ENCODE results near the gene NEU1. TPM values are rescaled to one million over a fixed set of nuclear protein-coding genes. Genes with fewer than 3 reads are reported as not detected.
A peak's percentile ranks its signal among the peaks of the same experiment; 100 is the strongest.

The NEU1 gene
- total RNA-seq, 1 donor = 19.4 TPM

DNA sequence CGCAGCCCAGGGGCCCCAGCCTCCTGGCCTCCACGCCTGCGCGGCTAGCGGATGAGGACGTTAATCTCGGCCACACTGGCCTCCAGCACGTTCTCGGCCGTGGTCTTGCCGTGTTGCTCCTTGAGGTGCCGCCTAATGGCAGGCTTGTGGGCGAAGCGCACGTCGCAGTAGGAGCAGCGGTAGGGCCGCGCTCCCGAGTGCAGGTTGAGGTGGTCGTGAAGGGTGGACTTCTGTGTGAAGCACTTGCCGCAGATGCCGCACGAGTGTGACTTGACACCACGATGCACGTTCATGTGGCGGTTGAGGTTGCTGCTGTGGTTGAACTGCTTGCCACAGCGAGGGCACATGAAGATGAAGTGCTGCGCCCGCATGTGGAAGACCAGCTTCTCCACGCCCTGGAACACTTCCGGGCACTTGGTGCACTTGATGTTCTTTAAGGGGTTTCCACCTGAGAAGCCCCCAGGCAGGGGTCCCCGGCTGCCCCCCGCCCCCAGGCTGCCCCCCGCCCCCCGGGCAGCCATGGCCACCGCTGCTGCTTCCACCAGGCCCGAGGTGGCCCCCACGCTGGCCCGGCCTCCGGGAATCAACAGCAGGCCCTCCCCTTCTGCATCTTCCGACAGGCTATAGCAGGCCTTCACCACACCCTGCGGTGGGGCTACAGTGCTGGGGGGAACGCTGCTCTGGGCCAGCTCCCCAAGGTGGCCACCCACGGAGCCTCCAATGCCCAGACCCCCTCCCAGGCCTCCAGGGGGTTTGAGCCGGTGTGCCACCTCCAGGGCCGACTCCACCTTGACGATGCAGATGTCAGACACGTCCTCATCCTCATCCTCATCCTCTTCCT is 37.5 kb upstream of the NEU1 start:
- Histone ChIP-seq H3K9me3 (ENCODE audit: low read depth, low read length) (no peaks in the 10 kb centered on the region), H3K4me1 (ENCODE audit: insufficient read depth, low read length) (peaks cover 47% of the 10 kb centered on the region), H3K4me3 (ENCODE audit: low read length) (no peak overlapping the region), H3K27me3 (ENCODE audit: insufficient read depth, low read length) (no peaks in the 10 kb centered on the region)

DNA sequence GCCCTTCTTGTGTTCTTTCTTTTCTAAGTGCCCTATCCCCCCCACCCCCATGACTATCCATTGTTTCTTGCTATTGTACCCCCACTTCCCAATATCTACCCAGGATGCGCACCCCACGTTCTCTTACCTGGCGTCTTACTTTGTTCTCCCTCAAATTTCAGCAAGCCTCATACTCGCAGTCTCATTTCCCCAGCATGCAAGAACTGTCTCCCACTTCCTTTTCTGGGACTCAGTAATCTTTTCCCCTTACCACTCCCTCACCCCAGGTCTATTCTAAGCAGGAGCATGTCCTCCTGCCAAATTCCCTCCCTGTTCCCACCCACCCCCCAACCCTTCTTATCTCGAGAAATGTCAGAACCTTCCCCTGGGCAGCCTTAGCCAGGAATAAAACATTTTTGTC is 36.6 kb upstream of the NEU1 start:
- H3K4me1 ChIP-seq (ENCODE audit: insufficient read depth, low read length) = peaks cover 47% of the 10 kb centered on the region
- H3K4me3 ChIP-seq (ENCODE audit: low read length) = no peak overlapping the region
- no peaks in the 10 kb centered on the region for H3K9me3 ChIP-seq (ENCODE audit: low read depth, low read length)
- no peaks in the 10 kb centered on the region for H3K27me3 ChIP-seq (ENCODE audit: insufficient read depth, low read length)

DNA sequence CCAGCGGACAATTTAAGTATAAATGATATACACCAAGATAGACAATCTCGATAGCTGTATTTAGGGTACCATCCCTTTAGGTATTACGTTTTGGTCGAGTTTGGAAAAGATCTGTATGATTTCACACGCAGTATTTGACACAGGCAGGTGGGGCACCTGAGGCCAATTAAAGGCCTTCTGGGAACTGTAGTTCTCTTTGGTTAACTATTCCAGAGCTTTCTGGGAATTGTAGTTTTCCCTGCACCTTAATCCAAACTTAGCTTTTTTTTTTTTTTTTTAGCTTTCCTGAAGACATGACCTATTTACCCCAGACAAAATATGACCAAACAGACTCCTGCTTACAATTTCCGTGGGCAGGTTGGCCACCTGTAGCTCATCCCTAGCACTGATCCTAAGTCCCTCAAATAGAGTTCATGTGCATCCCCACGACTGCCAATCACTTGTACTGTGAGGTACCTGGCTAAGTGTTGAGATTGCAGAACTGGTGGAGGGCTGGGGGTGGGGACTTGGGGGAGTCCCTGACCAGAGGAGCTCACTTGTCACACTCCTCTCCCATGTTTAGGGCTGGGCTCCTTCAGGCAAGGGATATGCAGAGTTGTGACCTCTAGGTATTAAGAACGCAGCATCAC is 35.9 kb upstream of the NEU1 start:
- peaks cover 47% of the 10 kb centered on the region for H3K4me1 ChIP-seq (ENCODE audit: insufficient read depth, low read length)
- no peaks in the 10 kb centered on the region for H3K9me3 ChIP-seq (ENCODE audit: low read depth, low read length)
- no peaks in the 10 kb centered on the region for H3K27me3 ChIP-seq (ENCODE audit: insufficient read depth, low read length)
- H3K4me3 ChIP-seq (ENCODE audit: low read length) = peak overlapping the region; percentile 99

DNA sequence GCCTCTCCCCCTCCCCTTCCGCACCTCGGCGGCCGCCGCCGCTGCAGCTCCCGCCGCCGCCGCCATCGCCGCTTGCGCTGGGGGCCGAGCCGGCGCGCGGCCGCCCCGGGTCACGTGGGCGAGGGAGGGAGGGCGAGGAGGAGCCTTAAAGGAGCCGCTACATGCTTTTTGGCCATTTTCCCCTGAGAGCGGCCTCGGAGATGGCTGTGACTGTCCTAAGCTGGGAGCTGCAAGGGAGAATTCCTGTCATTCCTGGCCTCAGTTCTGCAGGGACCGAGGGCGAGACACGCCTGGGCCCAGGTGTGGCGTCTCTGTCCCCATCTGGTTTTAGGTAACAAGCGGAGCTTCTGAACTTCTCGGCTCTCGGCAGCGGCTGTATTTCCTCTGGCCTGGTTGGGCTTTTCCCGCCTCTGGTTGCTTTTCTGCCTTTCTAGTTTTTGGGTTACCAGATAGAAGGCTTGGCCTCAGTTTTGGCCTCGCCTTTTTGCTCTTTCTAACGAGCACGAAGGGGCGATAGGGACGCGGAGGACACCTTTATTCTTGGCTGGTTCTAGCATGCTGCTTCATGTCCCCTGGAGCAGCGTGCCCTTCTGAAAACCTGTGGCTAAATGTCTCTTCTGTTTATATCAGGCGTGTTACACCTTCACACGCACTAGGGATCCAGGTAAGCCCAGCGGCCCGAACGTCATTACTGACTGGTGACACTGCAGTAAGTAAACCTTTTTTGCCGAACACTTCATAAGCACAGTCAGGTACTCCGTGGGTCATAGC is 35.2 kb upstream of the NEU1 start, which contains the start of gene EHMT2:
Gene EHMT2 (minus strand): TSS at position 87 of the 771 bp plus-strand sequence. CDS start 21 bp downstream, at position 66.
- H3K4me3 ChIP-seq (ENCODE audit: low read length) = peak within 1 kb of the TSS; percentile 99
- H3K9me3 ChIP-seq (ENCODE audit: low read depth, low read length) = no peaks in the 10 kb centered on the region
- no peaks in the 10 kb centered on the region for H3K27me3 ChIP-seq (ENCODE audit: insufficient read depth, low read length)
- H3K4me1 ChIP-seq (ENCODE audit: insufficient read depth, low read length) = peaks cover 45% of the 10 kb centered on the region

DNA sequence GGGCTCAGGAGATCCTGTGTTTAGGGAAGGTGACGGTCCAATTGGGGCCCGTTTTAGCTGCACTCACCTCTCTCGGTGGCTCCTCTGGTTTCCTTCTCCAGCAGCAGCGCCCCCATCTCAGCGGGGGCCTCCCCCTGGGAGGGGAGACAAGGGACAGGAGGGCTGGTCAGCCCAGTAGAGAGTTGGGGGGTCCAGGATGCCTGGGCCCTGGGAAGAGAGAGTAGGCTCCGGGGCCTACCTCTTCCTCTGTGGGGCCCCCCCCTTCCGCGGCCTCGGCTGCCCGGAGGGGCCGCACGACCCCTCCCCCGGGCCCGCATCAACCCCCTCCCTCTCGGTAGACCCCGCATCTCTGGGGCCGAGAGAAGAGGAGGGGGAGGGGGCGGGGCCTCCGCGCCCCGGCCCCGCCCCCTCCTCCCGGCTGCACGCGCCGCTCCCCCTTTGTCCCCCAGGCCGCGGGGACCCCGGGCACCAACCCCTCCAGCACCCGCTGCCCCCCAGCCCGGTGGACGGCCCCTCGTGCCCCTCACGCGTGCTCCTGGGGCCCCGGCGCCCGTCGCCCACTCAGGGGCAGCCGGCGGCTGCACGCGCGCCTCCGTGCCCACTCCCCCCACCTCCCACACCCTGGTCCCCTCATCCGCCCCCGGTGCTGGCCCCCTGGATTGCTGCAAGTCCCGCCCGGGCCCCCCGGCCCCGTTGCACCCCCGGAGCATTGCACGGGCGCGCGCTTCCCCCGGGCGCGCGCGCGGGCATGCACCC is 34.4 kb upstream of the NEU1 start:
- Histone ChIP-seq H3K27me3 (ENCODE audit: insufficient read depth, low read length) (no peaks in the 10 kb centered on the region), H3K4me3 (ENCODE audit: low read length) (peak overlapping the region; percentile 99), H3K4me1 (ENCODE audit: insufficient read depth, low read length) (peaks cover 38% of the 10 kb centered on the region), H3K9me3 (ENCODE audit: low read depth, low read length) (no peaks in the 10 kb centered on the region)

DNA sequence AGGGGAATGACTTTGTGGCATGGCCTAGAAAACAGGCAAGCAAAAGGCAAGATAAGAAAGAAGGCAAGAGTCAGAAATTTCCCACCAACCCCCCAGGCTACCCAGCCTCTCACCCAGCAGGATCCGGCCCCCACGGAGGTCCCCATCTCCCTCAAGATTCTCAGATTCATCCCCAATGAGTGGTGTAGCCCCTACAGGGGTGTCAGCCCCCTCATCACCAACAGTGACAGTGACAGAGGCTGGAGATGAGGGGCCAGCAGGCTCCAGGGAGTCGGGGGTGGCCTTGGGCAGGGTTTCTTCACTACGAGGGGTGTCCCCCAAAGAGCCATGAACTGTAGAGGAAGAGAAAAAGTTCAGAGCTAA is 33.9 kb upstream of the NEU1 start:
- H3K4me3 ChIP-seq (ENCODE audit: low read length) = peak overlapping the region; percentile 99

DNA sequence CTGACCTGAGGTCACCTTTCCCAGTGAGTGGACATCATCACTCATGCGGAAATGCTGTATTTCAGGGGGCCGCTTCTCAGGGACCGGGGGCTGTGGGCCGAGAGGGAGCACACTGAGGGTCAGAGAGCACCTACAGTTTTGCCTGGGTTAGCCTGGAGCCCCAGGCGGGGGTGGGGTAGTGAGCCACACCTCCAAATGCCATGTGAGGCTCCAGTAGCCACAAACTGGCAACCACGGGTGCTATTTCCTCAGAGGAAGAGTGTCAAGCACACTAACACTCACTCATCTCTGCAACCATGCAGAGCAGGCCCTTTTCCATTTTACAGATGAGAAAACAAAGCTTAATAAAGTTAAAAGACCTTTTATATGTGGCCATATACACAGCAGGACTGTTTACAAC is 30.2 kb upstream of the NEU1 start:
- H3K9me3 ChIP-seq (ENCODE audit: low read depth, low read length) = no peaks in the 10 kb centered on the region
- H3K4me3 ChIP-seq (ENCODE audit: low read length) = no peak overlapping the region
- peaks cover 9% of the 10 kb centered on the region for H3K4me1 ChIP-seq (ENCODE audit: insufficient read depth, low read length)
- no peaks in the 10 kb centered on the region for H3K27me3 ChIP-seq (ENCODE audit: insufficient read depth, low read length)

More for the DNA sequence above, 33.9 kb upstream of the NEU1 start:
- no peaks in the 10 kb centered on the region for H3K27me3 ChIP-seq (ENCODE audit: insufficient read depth, low read length)
- H3K9me3 ChIP-seq (ENCODE audit: low read depth, low read length) = no peaks in the 10 kb centered on the region
- peaks cover 38% of the 10 kb centered on the region for H3K4me1 ChIP-seq (ENCODE audit: insufficient read depth, low read length)

DNA sequence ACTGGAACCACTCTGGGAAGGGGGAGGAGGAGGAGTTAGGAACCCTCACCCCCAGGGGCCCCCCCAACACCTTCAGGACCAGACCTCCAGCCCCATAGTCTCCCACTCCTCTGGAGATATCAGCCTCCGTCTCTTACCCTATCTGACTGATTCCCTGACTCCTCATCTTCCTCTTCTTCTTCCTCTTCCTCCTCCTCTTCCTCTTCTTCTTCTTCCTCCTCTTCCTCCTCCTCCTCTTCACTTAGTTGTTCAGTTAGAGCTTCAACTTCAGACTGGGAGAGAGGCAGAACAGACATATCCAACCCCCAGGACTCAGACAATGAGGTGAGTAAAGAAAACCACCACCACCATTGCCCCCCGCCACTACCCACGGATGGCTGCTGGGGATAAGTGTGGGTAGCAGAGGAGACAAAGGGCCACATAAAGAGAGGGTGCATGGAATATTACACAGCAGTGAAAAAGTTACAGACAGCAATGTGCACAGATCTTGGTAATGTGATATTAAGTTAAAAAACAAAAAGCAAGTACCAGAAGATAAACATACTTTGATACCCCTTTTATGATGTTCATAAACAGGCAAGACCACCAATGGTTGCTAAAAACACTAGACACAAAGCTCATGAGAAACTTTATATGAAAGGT is 26.8 kb upstream of the NEU1 start:
- Histone ChIP-seq H3K9me3 (ENCODE audit: low read depth, low read length) (no peaks in the 10 kb centered on the region), H3K4me1 (ENCODE audit: insufficient read depth, low read length) (no peaks in the 10 kb centered on the region), H3K4me3 (ENCODE audit: low read length) (no peak overlapping the region), H3K27me3 (ENCODE audit: insufficient read depth, low read length) (no peaks in the 10 kb centered on the region)

DNA sequence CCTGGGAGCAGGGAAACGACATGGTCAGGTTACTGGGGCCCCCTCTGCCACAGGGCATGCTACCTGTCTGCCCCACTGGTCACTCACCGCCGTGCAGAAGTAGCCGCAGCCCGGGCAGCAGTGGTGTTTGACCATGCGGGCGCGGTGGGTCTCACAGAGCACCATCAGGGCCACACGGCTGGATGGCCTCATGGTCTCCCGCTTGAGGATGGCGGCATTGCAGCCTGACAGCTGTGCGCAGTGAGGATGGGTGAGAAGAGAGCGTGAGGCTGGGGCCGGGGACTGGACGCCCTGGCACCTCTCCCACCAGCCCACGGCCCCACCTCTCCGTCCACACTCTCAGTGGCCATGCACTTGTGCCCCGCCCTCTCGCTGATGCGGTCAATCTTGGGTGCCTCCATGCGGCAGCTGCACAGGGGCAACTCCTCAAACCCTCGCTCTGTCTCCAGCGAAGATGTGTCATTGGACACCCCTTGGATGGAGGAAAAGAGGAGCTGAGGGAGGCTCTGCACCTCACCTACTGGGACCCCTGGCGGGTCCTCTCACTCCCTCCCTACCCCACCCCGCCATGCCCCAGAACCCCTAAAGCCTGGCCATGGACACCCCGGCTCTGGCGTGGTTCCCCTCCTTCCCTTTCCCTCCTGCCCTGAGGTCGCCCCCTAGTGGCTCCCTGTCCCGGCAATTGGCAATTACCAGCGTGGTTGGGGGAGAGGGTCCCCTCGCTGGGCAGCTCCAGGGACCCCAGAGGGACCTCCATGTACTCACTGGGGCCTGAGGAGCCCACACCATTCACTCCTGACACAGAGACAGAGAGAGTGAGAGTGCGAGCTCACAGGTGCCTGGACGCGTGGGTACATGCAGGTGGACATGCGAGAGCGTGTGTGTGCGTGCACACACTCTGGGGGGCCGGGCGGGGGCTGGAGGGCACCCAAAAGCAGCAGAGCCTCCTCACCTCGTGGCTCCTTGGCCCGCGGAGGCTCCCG is 25.9 kb upstream of the NEU1 start:
- Histone ChIP-seq H3K9me3 (ENCODE audit: low read depth, low read length) (no peaks in the 10 kb centered on the region), H3K4me1 (ENCODE audit: insufficient read depth, low read length) (no peaks in the 10 kb centered on the region), H3K27me3 (ENCODE audit: insufficient read depth, low read length) (no peaks in the 10 kb centered on the region), H3K4me3 (ENCODE audit: low read length) (no peak overlapping the region)

DNA sequence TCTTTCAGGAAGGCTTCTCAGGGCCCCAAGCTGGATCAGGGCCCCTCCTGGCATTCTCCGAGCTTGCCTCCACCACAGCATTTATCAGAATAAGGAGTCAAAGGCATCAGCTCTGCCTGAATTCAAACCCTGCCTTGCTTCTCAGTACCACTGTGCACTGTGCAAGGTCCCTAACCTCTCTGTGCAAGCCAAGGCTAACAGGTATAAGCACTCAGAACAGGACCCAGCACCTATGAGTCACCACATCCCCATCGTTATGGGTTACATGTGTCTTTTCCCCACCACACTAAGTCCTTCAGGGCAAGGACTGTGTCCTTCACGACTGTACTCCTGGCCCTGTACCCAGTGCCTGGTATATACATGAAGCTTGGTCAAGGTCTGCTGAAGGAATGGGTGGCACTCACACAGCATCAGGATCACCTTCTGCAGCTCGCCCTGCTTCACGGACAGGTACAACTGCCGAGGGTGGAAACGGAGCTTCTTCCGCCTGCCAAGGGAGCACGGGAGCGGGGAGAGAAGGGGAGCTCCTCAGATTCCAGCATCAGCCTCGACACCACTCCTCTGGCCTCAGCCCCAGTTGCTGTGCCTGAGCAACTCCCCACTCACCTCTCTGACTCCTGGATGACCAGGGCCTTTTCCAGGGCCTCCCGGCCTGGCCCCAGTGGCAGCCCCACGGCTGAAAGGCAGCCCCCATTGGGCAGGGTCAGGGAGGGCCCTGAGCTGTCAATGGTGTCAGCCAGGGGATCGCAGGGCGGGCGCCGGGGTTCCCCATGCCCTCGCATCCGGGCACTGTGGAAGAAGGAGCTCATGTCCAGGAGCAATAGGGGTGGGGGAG is 24.8 kb upstream of the NEU1 start:
- H3K4me3 ChIP-seq (ENCODE audit: low read length) = no peak overlapping the region
- no peaks in the 10 kb centered on the region for H3K4me1 ChIP-seq (ENCODE audit: insufficient read depth, low read length)
- H3K27me3 ChIP-seq (ENCODE audit: insufficient read depth, low read length) = no peaks in the 10 kb centered on the region
- H3K9me3 ChIP-seq (ENCODE audit: low read depth, low read length) = no peaks in the 10 kb centered on the region

DNA sequence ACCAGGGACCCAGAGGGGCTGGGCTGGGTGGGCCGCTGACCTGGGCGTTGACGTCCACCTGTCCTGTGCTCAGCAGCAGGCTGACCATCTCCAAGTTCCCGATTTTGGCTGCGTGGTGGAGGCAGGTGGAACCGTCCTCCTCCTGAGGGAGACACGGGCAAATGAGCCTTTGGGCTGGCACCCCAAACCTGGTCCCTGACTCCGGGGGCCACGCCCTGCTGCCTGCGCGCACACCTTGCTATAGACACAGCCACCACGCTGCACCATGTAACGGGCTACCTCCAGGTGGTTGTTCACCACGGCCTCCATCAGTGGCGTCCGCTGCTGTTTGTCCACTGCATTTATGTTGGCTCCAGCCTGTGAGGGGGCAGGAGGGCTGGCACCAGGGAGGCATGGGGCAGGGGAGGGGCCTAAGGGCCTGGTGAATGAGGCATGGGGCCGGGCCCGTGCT is 23.9 kb upstream of the NEU1 start:
- Histone ChIP-seq H3K4me3 (ENCODE audit: low read length) (no peak overlapping the region), H3K27me3 (ENCODE audit: insufficient read depth, low read length) (no peaks in the 10 kb centered on the region), H3K9me3 (ENCODE audit: low read depth, low read length) (no peaks in the 10 kb centered on the region), H3K4me1 (ENCODE audit: insufficient read depth, low read length) (no peaks in the 10 kb centered on the region)

DNA sequence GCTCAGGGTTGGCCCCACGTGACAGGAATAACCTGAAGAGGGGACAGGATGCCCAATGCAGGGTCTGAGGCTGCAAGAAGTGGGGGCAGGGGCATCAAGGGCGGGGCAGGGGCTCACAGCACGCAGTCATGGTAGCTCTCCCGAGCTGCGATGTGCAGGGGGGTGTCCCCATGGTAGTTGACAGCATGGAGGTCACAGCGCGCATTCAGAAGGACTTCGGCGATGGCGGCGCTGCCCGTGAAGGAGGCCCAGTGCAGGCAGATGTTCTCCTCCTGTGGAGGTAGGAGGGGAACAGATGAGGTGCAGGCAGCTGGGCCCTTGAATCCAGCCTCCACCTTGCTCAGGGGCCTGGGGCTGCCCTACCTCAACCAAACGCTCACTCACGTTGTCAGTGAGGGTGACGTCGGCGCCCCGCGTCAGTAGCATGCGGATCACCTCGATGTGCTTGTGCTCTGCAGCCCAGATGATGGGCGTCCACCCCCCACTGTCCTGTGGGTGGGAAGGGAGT is 22.0 kb upstream of the NEU1 start:
- Histone ChIP-seq H3K9me3 (ENCODE audit: low read depth, low read length) (no peaks in the 10 kb centered on the region), H3K27me3 (ENCODE audit: insufficient read depth, low read length) (no peaks in the 10 kb centered on the region), H3K4me3 (ENCODE audit: low read length) (no peak overlapping the region), H3K4me1 (ENCODE audit: insufficient read depth, low read length) (no peaks in the 10 kb centered on the region)
